Mesendoderm (in vitro differentiated cells): ENCODE data around the gene OR2A42.
A peak's percentile ranks its signal among the peaks of the same experiment; 100 is the strongest.
"Not testable (repeated sequence)": the region's sequence is repeated elsewhere in the genome, so short reads cannot be mapped to it uniquely, and the experiment has no call there.

Experiments
- DNase-seq: peaks from one replicate; pipeline ENCODE4 v3.0.0; 2013
- H2AK5ac ChIP-seq: 2 replicates; pipeline ENCODE4 v1.6.1; 2013; ENCODE audit warnings: low read length, inconsistent platforms
- H2BK120ac ChIP-seq: 2 replicates; pipeline ENCODE4 v1.6.1; 2013; ENCODE audit warnings: low read depth, mild to moderate bottlenecking, low read length, moderate library complexity, mixed read lengths
- H2BK15ac ChIP-seq: replicated peaks from 2 replicates; pipeline ENCODE4 v1.6.1; 2013; ENCODE audit warnings: low read depth, mild to moderate bottlenecking, moderate library complexity
- H2BK5ac ChIP-seq: 2 replicates; pipeline ENCODE4 v1.6.1; 2013; ENCODE audit warnings: low read length, inconsistent platforms
- H3K18ac ChIP-seq: 2 replicates; pipeline ENCODE4 v1.6.1; 2013; ENCODE audit warnings: mild to moderate bottlenecking, low read length, mixed read lengths
- H3K23ac ChIP-seq: one replicate; pipeline ENCODE4 v1.6.1; 2013; ENCODE audit warnings: low read length
- H3K27ac ChIP-seq: 2 replicates; pipeline ENCODE4 v1.5.1; 2013; ENCODE audit warnings: low read depth, mild to moderate bottlenecking, inconsistent platforms, low read length, moderate library complexity
- H3K27me3 ChIP-seq: 2 replicates; pipeline ENCODE4 v1.6.1; 2013; ENCODE audit warnings: low read length, control low read depth, mild to moderate bottlenecking, inconsistent platforms; ENCODE audit not compliant: insufficient read depth, poor library complexity
- H3K36me3 ChIP-seq: 2 replicates; pipeline ENCODE4 v1.6.1; 2013; ENCODE audit warnings: low read length, inconsistent platforms; ENCODE audit not compliant: control insufficient read depth, insufficient read depth
- H3K4ac ChIP-seq: one replicate; pipeline ENCODE4 v1.6.1; 2013; ENCODE audit warnings: low read depth, mild to moderate bottlenecking, low read length, moderate library complexity
- H3K4me1 ChIP-seq: 2 replicates; pipeline ENCODE4 v1.6.1; 2013; ENCODE audit warnings: low read depth, low read length, inconsistent platforms; ENCODE audit not compliant: control insufficient read depth
- H3K4me2 ChIP-seq: 2 replicates; pipeline ENCODE4 v1.6.1; 2013; ENCODE audit warnings: low read length
- H3K4me3 ChIP-seq: 2 replicates; pipeline ENCODE4 v1.5.1; 2013; ENCODE audit warnings: mild to moderate bottlenecking, low read length
- H3K56ac ChIP-seq: one replicate; pipeline ENCODE4 v1.6.1; 2013; ENCODE audit warnings: low read length
- H3K79me1 ChIP-seq: 2 replicates; pipeline ENCODE4 v1.6.1; 2013; ENCODE audit warnings: low read length, inconsistent platforms
- H3K79me2 ChIP-seq: 2 replicates; pipeline ENCODE4 v1.6.1; 2013; ENCODE audit warnings: mild to moderate bottlenecking, low read length; ENCODE audit not compliant: control insufficient read depth, insufficient read depth
- H3K9ac ChIP-seq: 2 replicates; pipeline ENCODE4 v1.6.1; 2013; ENCODE audit warnings: low read length, inconsistent platforms
- H4K5ac ChIP-seq: one replicate; pipeline ENCODE4 v1.6.1; 2013; ENCODE audit warnings: low read length
- H4K8ac ChIP-seq: one replicate; pipeline ENCODE4 v1.6.1; 2013; ENCODE audit warnings: low read depth, mild to moderate bottlenecking, control low read depth, low read length, moderate library complexity
- WGBS: extraction: QIAGEN DNeasy Blood & Tissue Kit; methylation state at CpG from one replicate; pipeline ENCODE4 v1.1.7; 2013; ENCODE audit warnings: low lambda C conversion rate, missing lambda C conversion rate; ENCODE audit not compliant: insufficient coverage; ENCODE audit errors: extremely low coverage; 5-methylcytosine and 5-hydroxymethylcytosine counted together

Gene OR2A42

DNA sequence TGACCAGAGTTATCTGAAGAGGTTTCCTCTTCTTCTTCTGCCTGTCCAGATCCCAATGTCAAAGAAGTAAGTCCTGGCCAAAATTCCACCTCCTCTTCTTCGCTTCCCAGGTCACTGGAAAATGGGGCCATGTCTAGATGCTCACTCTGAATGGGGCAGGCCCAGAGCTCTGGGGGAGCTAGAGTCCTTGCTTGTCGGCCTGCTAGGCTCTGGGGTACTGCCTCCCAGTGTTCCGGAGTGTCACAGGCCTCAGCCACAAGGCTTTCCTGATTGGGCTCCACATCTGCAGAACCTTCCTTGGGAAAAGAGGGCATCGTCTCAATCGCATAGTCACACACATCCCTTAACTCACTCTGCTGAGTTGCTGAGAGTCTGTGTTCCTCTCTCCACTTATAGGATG, 51.6 kb downstream of the OR2A42 start:
- H2BK120ac ChIP-seq, H3K4me1 ChIP-seq, H3K4me2 ChIP-seq, H3K27me3 ChIP-seq, H3K23ac ChIP-seq, H2AK5ac ChIP-seq, H3K27ac ChIP-seq, DNase-seq, H2BK15ac ChIP-seq, H2BK5ac ChIP-seq, H4K5ac ChIP-seq, H3K9ac ChIP-seq, H3K79me2 ChIP-seq, H3K79me1 ChIP-seq, H4K8ac ChIP-seq, H3K36me3 ChIP-seq, H3K56ac ChIP-seq, H3K18ac ChIP-seq, H3K4me3 ChIP-seq, H3K4ac ChIP-seq: not testable (repeated sequence)
- no CpG with 5 or more reads among the region's 5 CpGs for WGBS

DNA sequence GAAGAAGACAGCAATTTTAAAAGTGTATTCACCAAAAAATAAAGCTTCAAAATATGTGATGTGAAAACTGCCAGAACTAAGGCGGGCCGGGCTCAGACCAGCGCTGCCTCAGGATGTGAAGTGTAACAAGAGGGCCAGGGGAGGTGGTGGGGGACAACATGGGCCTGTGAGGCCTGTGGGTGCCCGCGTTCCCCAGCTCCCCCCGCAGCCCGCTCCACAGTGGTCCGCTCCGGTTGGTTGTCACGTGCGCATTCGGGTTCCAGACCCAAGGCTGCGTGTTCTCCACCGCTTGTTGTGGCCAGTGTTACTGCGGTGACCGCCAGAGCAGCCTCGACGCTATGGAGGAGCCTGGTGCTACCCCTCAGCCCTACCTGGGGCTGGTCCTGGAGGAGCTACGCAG, 56.2 kb downstream of the OR2A42 start, which contains the start of gene CTAGE4:
Gene CTAGE4, plus strand, starts transcription at position 301 of the 400 bp plus-strand sequence. Its CDS starts 38 bp downstream, at position 339.
- not testable (repeated sequence) for H4K5ac ChIP-seq, H3K79me2 ChIP-seq, H3K27me3 ChIP-seq, H2BK15ac ChIP-seq, H3K27ac ChIP-seq, H3K36me3 ChIP-seq, H3K23ac ChIP-seq, H4K8ac ChIP-seq, H3K9ac ChIP-seq, H3K56ac ChIP-seq, H3K18ac ChIP-seq, H2BK120ac ChIP-seq, H3K79me1 ChIP-seq, DNase-seq, H2AK5ac ChIP-seq, H3K4me2 ChIP-seq, H2BK5ac ChIP-seq, H3K4me1 ChIP-seq, H3K4me3 ChIP-seq, H3K4ac ChIP-seq
- WGBS = no CpG with 5 or more reads among the region's 19 CpGs

DNA sequence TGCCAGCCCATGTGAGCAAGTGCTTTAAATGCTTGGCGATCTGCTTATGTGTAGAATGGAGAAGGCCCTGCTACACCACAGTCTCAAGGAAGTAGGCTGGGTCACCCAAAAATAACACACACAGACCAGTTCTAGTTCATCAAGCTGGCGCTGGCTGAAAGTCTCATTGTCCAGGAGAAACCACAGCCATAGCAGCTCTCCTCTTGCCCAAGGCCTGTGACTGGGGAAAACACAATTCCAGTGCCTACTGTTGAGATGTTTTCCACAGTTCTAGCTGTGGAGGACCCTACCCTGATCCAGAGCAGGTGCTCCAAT, 60.3 kb downstream of the OR2A42 start:
- not testable (repeated sequence) for H2BK120ac ChIP-seq, DNase-seq, H4K5ac ChIP-seq, H3K79me2 ChIP-seq, H3K9ac ChIP-seq, H3K4me3 ChIP-seq, H3K18ac ChIP-seq, H3K4me1 ChIP-seq, H3K27ac ChIP-seq, H3K27me3 ChIP-seq, H3K4ac ChIP-seq, H3K4me2 ChIP-seq, H2AK5ac ChIP-seq, H2BK5ac ChIP-seq, H2BK15ac ChIP-seq, H3K36me3 ChIP-seq, H4K8ac ChIP-seq, H3K79me1 ChIP-seq, H3K23ac ChIP-seq, H3K56ac ChIP-seq
- WGBS = no CpG with 5 or more reads among the region's 2 CpGs

DNA sequence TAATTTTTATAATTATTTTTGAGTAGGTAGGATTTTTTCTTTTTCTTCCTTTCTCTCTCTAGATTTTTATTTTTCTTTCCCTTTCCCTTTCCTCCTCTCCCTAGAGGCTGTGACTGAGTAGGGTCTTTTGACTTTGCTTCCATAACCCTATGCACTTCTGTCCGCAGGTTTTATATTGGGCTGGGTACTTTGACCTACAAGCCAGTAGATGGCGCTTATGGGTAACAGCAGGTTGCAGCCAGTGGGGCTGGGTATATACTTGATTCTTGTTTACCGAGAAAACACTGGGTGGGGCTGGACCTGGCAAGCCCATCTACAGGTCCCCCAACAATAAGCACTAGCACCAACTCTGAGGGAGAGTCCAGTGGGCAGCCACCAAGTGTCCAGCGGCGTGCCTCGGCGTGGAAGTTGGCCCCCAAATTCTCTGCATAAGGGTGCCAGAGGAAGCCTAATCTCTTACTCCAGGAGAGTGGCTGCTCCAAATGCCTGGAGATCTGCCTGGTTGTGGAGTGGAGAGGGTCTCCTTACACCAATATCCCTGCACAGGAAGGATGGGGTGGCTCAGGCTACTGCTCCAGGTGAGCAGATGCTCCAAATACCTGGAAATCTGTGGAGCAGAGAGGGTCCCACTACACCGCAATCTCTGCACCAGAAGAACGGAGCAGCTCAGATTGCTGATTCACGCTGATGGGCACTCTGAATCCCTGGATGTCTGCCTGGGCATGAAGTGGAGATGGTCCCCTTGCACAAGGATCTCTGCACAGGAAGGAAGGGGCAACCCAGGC, 60.8 kb downstream of the OR2A42 start:
- H3K27ac ChIP-seq, H2AK5ac ChIP-seq, H3K18ac ChIP-seq, H2BK15ac ChIP-seq, H3K36me3 ChIP-seq, H3K79me2 ChIP-seq, H3K4me1 ChIP-seq, H3K4ac ChIP-seq, H3K4me3 ChIP-seq, H3K27me3 ChIP-seq, H3K79me1 ChIP-seq, H4K8ac ChIP-seq, H3K56ac ChIP-seq, H2BK5ac ChIP-seq, H3K23ac ChIP-seq, H3K4me2 ChIP-seq, H4K5ac ChIP-seq, H3K9ac ChIP-seq, H2BK120ac ChIP-seq: not testable (repeated sequence)
- no CpG with 5 or more reads among the region's 10 CpGs for WGBS
- peak; percentile 57 for DNase-seq
